Pons (tissue), 1 donor: ENCODE measurements around the gene POU3F2.

Experiments
- DNase-seq: peaks from one replicate; pipeline ENCODE4 v3.0.0-alpha.2; 2016; ENCODE audit warnings: low spot score

The POU3F2 gene

DNA sequence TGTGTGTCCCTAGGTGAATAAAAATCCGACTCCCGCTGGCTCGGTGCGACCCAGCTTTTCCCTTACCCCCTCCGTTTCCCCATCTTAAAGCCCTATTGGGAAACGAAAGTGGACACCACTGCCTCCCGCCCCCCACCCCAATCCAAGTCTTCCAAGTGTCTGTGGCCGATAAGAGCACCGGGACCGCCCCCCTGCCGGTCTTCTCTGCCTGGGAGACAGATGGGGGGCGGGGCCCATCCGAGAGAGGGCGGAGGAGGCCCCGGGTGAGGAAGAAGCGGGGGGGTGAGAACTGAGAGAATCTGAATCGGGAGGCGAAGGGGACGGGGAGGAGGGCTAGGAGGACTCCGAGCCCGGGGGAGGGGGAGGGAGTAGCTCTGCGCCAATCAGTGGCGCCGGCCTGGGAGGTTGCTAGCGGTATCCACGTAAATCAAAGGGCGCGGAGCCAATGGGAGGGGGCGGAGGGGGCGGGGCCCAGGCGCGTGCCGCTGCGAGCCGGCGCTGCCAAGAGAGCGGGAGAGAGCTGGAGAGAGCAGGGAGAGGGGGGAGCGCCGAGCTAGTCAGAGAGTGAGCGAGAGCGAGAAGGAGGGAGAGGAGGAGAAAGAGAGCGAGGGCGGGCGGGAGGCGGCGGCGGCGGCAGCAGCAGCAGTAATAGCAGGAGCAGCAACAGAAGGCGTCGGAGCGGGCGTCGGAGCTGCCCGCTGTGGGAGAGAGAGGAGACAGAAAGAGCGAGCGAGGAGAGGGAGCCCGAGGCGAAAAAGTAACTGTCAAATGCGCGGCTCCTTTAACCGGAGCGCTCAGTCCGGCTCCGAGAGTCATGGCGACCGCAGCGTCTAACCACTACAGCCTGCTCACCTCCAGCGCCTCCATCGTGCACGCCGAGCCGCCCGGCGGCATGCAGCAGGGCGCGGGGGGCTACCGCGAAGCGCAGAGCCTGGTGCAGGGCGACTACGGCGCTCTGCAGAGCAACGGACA, at the start of gene POU3F2:
Gene POU3F2 (plus strand): TSS at position 515 of the 972 bp plus-strand sequence. CDS start 300 bp downstream, at position 815.
- DNase-seq = peak; percentile 97

DNA sequence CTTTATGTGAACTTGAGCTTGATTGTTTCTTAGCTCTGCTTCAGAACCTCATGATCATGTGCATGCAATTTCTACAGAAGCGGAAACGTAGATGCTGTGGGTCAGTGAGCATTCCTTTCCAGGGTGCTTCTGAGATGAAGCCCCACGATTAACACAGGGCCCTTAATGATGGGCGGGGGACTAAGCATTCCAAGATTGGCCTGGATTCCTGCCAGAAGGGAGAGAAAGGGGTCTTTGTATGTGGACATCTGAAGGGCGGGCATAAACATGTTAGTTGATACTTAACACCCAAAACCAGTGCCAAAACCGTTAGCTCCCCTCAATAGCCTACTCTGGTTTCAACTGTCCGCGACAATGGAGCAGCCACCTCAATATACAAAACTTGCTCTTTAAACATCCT, 46.9 kb upstream of the POU3F2 start:
- DNase-seq = peak; percentile 58

DNA sequence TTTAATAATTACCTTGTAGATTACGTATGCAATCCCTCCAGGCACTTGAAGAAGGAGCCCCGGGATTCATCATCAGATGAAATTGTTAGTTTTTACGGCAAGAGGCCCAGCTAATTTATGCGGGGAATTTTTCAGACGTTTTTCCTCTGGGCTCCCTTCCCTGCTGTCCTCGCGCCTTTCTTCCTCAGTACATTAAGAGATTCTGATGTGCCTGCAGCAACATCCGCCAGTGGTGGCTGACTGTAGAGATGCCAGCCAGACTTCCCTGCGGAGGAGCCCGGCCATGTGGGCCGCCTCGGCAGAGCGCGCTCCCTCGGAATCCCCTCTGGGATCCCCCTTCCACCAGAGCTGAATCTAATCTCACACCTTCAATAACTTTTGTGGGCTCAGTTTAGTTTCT, 46.4 kb upstream of the POU3F2 start:
- peak; percentile 9 for DNase-seq

DNA sequence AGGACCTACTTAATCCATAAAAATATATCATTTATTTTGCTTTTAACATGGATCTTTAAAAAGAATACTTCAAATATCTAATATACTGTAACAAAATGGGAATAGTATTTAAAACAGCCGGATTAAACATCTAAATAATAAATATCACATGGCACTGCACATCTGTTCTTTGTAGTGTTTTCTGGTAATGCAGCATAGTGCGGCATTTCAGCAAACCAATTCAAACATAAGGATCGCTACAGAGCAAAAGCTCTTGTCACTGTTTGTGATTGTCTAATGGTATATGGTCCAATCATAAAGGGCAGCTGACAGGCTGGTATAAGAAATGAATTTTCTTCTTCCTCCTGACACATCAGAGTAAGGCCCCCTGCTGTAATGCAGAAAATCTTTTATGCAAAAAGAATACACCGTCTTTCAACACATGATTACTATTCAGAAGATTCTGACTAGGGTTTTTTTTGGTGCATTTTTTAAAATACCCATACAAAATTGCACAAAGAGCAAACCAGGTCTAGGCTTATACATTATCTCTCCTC, 40.0 kb upstream of the POU3F2 start:
- DNase-seq = no peak

DNA sequence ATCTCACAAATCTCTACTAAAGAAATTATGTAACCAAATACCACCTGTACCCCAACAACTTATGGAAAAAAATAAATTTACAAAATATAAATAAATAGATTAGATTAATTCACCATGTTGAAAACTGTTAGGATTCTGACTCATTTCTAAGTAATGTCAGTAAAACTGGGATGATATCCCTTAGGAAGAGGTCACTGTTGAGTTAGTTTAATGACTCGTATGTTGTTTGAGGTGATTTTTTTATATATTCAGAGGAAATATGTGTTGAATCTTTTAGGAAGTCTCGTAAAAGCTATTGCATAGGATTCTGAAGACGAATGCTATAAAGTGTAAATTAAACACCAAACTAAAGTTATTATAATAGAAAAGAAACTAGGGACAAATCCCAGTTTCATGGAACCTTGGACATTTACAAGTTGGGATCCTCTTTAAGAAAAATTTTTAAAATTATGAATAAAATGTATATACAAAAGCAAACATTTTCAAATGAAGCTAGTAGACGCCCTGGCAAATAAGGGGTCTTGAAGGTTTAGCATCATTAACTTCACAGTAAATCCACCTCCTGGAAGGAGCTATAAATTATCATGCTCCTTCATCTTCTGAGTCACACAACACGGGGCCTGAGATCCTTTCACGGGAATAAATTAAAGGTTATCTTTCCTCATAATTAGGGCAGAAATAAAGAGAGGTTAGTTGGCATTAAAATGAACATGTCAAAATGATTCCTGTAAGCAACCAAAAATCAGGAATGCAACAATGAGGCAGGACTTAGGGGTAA, 37.0 kb upstream of the POU3F2 start:
- DNase-seq = no peak

GRCh38 chr6:98800866-98801265, 33.5 kb upstream of the POU3F2 start:
- DNase-seq = no peak

GRCh38 chr6:98808541-98809210, 25.7 kb upstream of the POU3F2 start:
- DNase-seq = no peak

GRCh38 chr6:98812220-98812619, 22.2 kb upstream of the POU3F2 start:
- no peak for DNase-seq

DNA sequence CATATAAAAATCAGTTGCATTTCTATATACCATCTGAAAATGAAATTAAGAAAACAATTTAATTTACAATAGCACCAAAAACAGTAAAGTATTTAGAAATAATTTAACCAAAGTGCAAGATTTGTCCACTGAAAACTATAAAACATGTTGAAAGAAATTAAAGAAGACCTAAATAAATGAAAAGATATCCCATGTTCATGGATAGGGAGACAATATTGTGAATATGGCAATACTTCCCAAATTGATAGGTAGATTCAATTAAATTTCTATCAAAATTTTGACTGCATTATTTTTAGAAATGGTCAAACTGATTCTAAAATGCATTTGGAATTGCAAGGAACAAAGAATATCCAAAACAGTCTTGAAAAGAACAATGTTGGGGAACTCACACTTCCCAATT, 17.6 kb upstream of the POU3F2 start:
- no peak for DNase-seq

DNA sequence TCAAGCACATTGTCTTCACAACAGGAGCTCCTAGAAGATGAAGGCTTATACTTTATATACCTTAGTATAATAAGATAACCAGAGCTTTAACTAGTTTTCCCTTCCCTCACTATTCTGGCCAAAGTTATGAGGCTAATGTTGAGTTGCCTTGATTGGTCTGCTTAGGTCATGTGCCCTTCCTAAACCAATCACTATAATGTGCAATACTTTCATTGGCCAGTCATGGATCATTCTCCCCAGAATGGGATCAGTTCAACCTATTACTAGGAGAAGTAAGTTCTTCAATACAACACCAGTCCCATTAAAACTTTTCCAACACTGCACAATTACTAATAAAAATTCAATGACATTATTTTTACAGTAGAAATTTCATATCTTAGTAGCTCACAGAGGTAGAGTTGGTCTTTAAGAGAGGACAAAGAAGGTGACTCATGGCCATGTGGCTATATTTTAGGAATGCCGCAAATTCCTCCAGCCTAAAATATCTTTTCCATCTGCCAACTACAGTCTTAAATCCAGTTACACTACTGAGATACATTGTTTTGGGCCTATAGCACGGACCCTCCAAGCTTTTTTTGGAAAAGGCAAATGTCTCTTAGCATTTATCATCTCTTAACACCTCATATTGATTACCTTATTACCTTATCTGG, 12.5 kb upstream of the POU3F2 start:
- no peak for DNase-seq

GRCh38 chr6:98823428-98824161, 10.8 kb upstream of the POU3F2 start:
- peak; percentile 8 for DNase-seq

- DNase-seq = peak; percentile 25
Observed at GRCh38 chr6:98824162-98824901, 10.0 kb upstream of the POU3F2 start.

- DNase-seq = no peak
Observed at GRCh38 chr6:98824902-98825599, 9.3 kb upstream of the POU3F2 start.

- no peak for DNase-seq
Observed at GRCh38 chr6:98825600-98826230, 8.7 kb upstream of the POU3F2 start.

DNA sequence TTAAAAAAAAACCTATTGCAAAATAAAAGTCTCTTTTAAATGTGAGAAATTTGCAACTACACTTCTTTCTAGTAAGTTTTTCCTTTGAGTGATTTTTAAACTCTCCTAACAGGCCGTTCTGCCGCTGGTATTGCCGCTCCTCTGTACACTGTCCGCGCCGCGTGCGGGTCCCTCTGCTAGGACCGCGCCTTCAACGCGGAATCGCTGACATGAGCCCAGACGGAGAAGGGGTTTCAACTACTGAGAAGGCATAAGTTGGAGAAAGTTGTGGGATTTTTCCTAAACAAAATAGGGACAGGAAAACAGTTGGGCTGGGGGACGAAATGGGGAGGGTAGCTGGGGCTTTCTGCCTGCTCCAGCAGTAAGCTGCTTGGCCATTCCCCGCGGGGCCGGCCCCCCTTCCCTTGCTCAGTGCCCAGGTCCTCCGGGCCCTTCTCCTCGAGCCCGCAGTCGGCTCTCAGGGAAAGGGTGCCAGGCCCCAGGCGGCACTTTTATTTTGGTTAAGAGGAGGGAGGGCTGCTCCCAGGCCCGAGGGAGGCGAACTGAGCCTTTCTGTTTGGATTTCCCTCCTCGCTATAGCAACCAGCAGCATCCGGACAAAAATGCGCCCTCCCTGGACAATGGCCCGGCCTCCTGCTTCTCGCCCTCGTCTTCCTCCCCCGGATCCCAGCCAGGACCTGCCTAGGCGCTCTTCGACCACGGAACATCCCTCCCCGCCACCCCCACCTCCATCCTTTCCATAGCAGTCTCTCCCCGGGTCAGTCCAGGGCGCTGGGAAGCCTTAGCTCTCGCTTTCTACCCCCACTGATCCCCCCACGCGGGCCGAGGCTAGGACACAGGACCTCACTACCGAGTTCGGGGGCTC, 6.8 kb upstream of the POU3F2 start:
- peak; percentile 69 for DNase-seq

GRCh38 chr6:98828211-98828788, 6.1 kb upstream of the POU3F2 start:
- peak; percentile 14 for DNase-seq

DNA sequence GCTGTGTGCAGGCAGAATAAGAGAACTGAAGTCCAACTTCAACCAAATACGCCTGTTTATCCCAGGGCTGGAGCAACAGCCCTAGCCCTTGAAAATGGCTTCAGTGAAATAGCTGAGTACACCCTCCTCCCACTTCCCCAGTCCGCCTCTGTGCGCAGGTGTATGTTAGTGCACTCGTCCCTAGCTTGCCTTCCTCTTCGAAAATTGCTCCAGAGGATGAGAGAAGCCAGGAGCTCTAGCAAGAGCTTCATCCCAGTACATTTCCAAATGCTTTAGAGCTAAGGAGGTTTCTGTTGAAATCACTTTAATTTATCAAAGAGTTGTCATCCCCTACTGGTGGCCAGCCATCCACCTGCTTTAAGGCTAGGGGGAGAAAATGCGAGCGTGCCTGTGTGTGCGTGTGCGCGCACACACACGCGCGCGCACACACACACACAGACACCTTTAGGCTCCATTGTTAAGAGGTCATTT, 5.4 kb upstream of the POU3F2 start:
- DNase-seq = peak; percentile 14
